IMR-90 (cell line): ENCODE data around the gene BRIP1. TPM values are rescaled to one million over a fixed set of nuclear protein-coding genes. Genes with fewer than 3 reads are reported as not detected.

Experiments
- ATAC-seq: fragments of 200-7000 bp; cut with Tn5 transposase; 2 replicates; pipeline ENCODE4 v1.9.1; 2020; ENCODE audit warnings: low read depth, mild to moderate bottlenecking, moderate library complexity
- BruUV-seq: library from RNA; stranded (reverse); fragments of 400-500 nt; replicated peaks from 2 replicates; lab custom pipeline; 2021; lab: Mats Ljungman, UMichigan
- CTCF ChIA-PET: fragments of 300-600 bp; formaldehyde crosslinking; extraction: SDS; loops from one replicate; lab custom pipeline; 2021; ENCODE audit warnings: antibody characterized with exemption; lab: Yijun Ruan, JAX
- POLR2A ChIA-PET: fragments of 300-600 bp; sonication (Branson Sonifier 250); formaldehyde crosslinking; loops from one replicate; lab custom pipeline; 2022; ENCODE audit warnings: antibody characterized with exemption; ENCODE audit not compliant: unreplicated experiment; lab: Charles Lee
- DNase-seq: peaks from one replicate; pipeline ENCODE4 v3.0.0; 2013
- H2AFZ ChIP-seq: replicated peaks from 2 replicates; pipeline ENCODE3; 2013; ENCODE audit warnings: low read length, mild to moderate bottlenecking; ENCODE audit not compliant: poor library complexity
- H2AK5ac ChIP-seq: 2 replicates; pipeline ENCODE4 v1.6.1; 2013; ENCODE audit warnings: low read depth, low read length, inconsistent platforms
- H2AK9ac ChIP-seq: replicated peaks from 2 replicates; pipeline ENCODE3; 2013; ENCODE audit warnings: mild to moderate bottlenecking, low read depth, low read length, moderate library complexity; ENCODE audit not compliant: poor library complexity
- H2BK120ac ChIP-seq: 2 replicates; pipeline ENCODE4 v1.6.1; 2013; ENCODE audit warnings: low read depth, low read length, inconsistent platforms
- H2BK15ac ChIP-seq: 3 replicates; pipeline ENCODE4 v1.6.1; 2013; ENCODE audit warnings: low read depth, low read length, inconsistent platforms
- H2BK20ac ChIP-seq: 2 replicates; pipeline ENCODE4 v1.6.1; 2013; ENCODE audit warnings: low read depth, mild to moderate bottlenecking, inconsistent platforms, low read length, moderate library complexity
- H2BK5ac ChIP-seq: 2 replicates; pipeline ENCODE4 v1.6.1; 2013; ENCODE audit warnings: mild to moderate bottlenecking, low read depth, low read length, inconsistent platforms; ENCODE audit not compliant: poor library complexity, severe bottlenecking
- H3K14ac ChIP-seq: replicated peaks from 2 replicates; pipeline ENCODE4 v1.6.1; 2013; ENCODE audit warnings: low read depth, low read length, inconsistent platforms
- H3K18ac ChIP-seq: 2 replicates; pipeline ENCODE4 v1.6.1; 2013; ENCODE audit warnings: low read depth, low read length, control low read depth
- H3K23ac ChIP-seq: 2 replicates; pipeline ENCODE4 v1.6.1; 2013; ENCODE audit warnings: low read depth, low read length, inconsistent platforms
- H3K27ac ChIP-seq: 2 replicates; pipeline ENCODE4 v1.5.1; 2013; ENCODE audit warnings: mild to moderate bottlenecking, control low read depth, low read length; ENCODE audit not compliant: insufficient read depth
- H3K27me3 ChIP-seq: 2 replicates; pipeline ENCODE4 v1.6.1; 2013; ENCODE audit warnings: low read length; ENCODE audit not compliant: control insufficient read depth, insufficient read depth
- H3K36me3 ChIP-seq: 2 replicates; pipeline ENCODE4 v1.6.1; 2013; ENCODE audit warnings: low read length, mixed read lengths; ENCODE audit not compliant: control insufficient read depth, insufficient read depth
- H3K4ac ChIP-seq: 2 replicates; pipeline ENCODE4 v1.6.1; 2013; ENCODE audit warnings: low read depth, low read length, inconsistent platforms
- H3K4me1 ChIP-seq: 2 replicates; pipeline ENCODE4 v1.6.1; 2013; ENCODE audit warnings: low read length, mixed read lengths; ENCODE audit not compliant: control insufficient read depth, insufficient read depth
- H3K4me2 ChIP-seq: 2 replicates; pipeline ENCODE4 v1.6.1; 2013; ENCODE audit warnings: low read depth, mild to moderate bottlenecking, control low read depth, low read length, moderate library complexity
- H3K4me3 ChIP-seq: 2 replicates; pipeline ENCODE4 v1.5.1; 2013; ENCODE audit warnings: low read depth, mild to moderate bottlenecking, control low read depth, low read length, moderate library complexity; ENCODE audit not compliant: insufficient read depth
- H3K56ac ChIP-seq: 2 replicates; pipeline ENCODE4 v1.6.1; 2013; ENCODE audit warnings: low read length, inconsistent platforms; ENCODE audit not compliant: insufficient read depth; ENCODE audit errors: extremely low read depth
- H3K79me1 ChIP-seq, 2 experiments: 2 replicates each; pipeline ENCODE4 v1.6.1; 2013; ENCODE audit warnings: low read length in 2 of 2, inconsistent platforms in 1 of 2, low read depth in 1 of 2
- H3K9ac ChIP-seq: 2 replicates; pipeline ENCODE4 v1.6.1; 2013; ENCODE audit warnings: low read depth, low read length, control low read depth
- H3K9me1 ChIP-seq: 2 replicates; pipeline ENCODE4 v1.6.1; 2013; ENCODE audit warnings: low read length, inconsistent platforms; ENCODE audit not compliant: insufficient read depth
- H3K9me3 ChIP-seq: 2 replicates; pipeline ENCODE4 v1.6.1; 2013; ENCODE audit warnings: low read length; ENCODE audit not compliant: control insufficient read depth, insufficient read depth
- H4K20me1 ChIP-seq: 2 replicates; pipeline ENCODE4 v1.6.1; 2013; ENCODE audit warnings: low read length, inconsistent platforms; ENCODE audit not compliant: insufficient read depth
- H4K5ac ChIP-seq: 2 replicates; pipeline ENCODE4 v1.6.1; 2013; ENCODE audit warnings: mild to moderate bottlenecking, low read depth, low read length, control low read depth
- H4K8ac ChIP-seq, 2 experiments: 2 replicates each; pipeline ENCODE4 v1.6.1; 2013; ENCODE audit warnings: low read depth in 2 of 2, low read length in 2 of 2, control low read depth in 1 of 2, inconsistent platforms in 1 of 2
- H4K91ac ChIP-seq: 2 replicates; pipeline ENCODE4 v1.6.1; 2013; ENCODE audit warnings: low read depth, low read length, inconsistent platforms; ENCODE audit not compliant: insufficient read depth
- RAD21 ChIP-seq: IDR thresholded peaks from 2 replicates; pipeline ENCODE4 v1.6.1; 2012; ENCODE audit warnings: low read length, improper control_type of control experiment
- SMC3 ChIP-seq: fragments of 150-350 bp; IDR thresholded peaks from 2 replicates; pipeline ENCODE4 v1.6.1; 2016; ENCODE audit warnings: low read depth, mild to moderate bottlenecking, antibody characterized with exemption, low read length, moderate library complexity
- WGBS, 2 experiments: methylation state at CpG; one replicate each; pipeline versions ENCODE4 v1.1.5 to v1.1.7; 2013; ENCODE audit warnings: missing lambda C conversion rate in 2 of 2; ENCODE audit not compliant: insufficient read length in 1 of 2; ENCODE audit errors: extremely low coverage in 2 of 2; 5-methylcytosine and 5-hydroxymethylcytosine counted together
- dilution Hi-C: fragments of 300-500 bp; cut with HindIII; formaldehyde crosslinking; loops from one replicate; pipeline ENCODE4 v1.14.3; 2018; ENCODE audit warnings: low sequenced_read_pairs; ENCODE audit not compliant: unreplicated experiment
- in situ Hi-C: fragments of 300-500 bp; cut with MboI; formaldehyde crosslinking; loops from 3 replicates; pipeline ENCODE4 v1.14.3; 2019; ENCODE audit warnings: low sequenced_read_pairs, inconsistent platforms, mixed read lengths
- intact Hi-C: fragments of 100-400 bp; cut with micrococcal nuclease; formaldehyde crosslinking; loops from 2 replicates; pipeline ENCODE4 v1.10.0; 2022
- polyA plus RNA-seq, 3 experiments: library from polyadenylated mRNA; depleted of rRNA; stranded (reverse); fragments of >200 nt; gene quantifications; 2 replicates each; pipeline ENCODE4 v1.2.3, GENCODE V29; 2012; ENCODE audit warnings: low replicate concordance in 1 of 3
- total RNA-seq: library from RNA; depleted of rRNA; stranded (reverse); fragments of >200 nt; gene quantifications from 2 replicates; pipeline ENCODE4 v1.2.3, GENCODE V29; 2012
- TF ChIP-seq, protein P1 (sequence below): fragments of 150-350 bp; IDR thresholded peaks from 2 replicates; pipeline ENCODE4 v1.6.1; 2017; ENCODE audit warnings: mild to moderate bottlenecking, antibody characterized with exemption, low read length, low read depth

The BRIP1 gene
- total and polyA plus RNA-seq, 2 of the 4 experiments (the other 2 are of a cell fraction), result 6.1 to 19.7 TPM

DNA sequence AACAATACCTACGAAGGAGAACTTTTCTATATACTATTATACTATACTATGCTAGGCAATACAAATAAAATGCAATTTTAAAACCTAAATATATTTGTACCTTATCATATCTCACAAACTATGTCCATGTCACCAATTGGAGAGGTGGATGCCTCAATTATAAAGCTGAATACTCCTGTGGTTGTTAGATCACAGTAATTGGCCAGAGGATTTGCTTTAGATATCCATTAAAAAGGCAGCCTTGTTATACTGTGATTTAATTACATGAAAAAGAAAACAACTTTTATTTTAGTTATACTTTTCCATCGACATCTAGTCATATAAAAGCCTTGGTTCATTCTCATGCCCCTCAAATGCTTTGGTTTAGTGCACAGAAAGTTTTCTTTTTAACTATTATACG lies 129.3 kb downstream of the BRIP1 start:
- Histone ChIP-seq H3K27me3 (no peaks in the 10 kb centered on the region), H3K9me1 (no peaks in the 10 kb centered on the region), H2AK5ac (no peak overlapping the region), H3K4me1 (no peaks in the 10 kb centered on the region), H3K23ac (no peak overlapping the region), H3K4ac (no peak overlapping the region), H3K79me1 (peaks cover 0 to 4% of the 10 kb centered on the region in 2 experiments; a peak in 3 of 4 replicates), H2BK120ac (no peak overlapping the region), H2BK20ac (no peak overlapping the region), H3K56ac (no peak overlapping the region), H3K4me3 (no peak overlapping the region), H3K4me2 (no peak overlapping the region), H4K20me1 (no peaks in the 10 kb centered on the region), H3K9me3 (peaks cover 4% of the 10 kb centered on the region; the same call in 1 of the 2 replicates), H4K8ac (no peak overlapping the region), H2BK15ac (no peak overlapping the region), H2AFZ (no peak overlapping the region), H3K36me3 (peaks cover 3% of the 10 kb centered on the region; the same call in 1 of the 2 replicates), H4K91ac (no peak overlapping the region), H4K5ac (no peak overlapping the region), H3K14ac (no peak overlapping the region), H3K9ac (no peak overlapping the region), H3K18ac (no peak overlapping the region), H3K27ac (no peak overlapping the region), H2BK5ac (no peak overlapping the region), H2AK9ac (no peak overlapping the region)
- CTCF ChIA-PET, result no interaction called here
- ATAC-seq, result no peak
- DNase-seq, result no peak
- TF ChIP-seq RAD21, result no peak
- TF ChIP-seq, protein P1, sequence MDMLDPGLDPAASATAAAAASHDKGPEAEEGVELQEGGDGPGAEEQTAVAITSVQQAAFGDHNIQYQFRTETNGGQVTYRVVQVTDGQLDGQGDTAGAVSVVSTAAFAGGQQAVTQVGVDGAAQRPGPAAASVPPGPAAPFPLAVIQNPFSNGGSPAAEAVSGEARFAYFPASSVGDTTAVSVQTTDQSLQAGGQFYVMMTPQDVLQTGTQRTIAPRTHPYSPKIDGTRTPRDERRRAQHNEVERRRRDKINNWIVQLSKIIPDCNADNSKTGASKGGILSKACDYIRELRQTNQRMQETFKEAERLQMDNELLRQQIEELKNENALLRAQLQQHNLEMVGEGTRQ, result no peak
- no peak for TF ChIP-seq SMC3
- in situ Hi-C loops (no loop called here), intact Hi-C loops (no loop called here), dilution Hi-C loops (no loop called here)
- WGBS, 2 experiments, result no CpG with 5 or more reads among the region's 3 CpGs
- POLR2A ChIA-PET, result interaction anchor here (0.5 kb wide), 1 partner anchor 331 kb away, joined by 3 read pairs; no protein-coding TSS in a partner anchor
- no TSS peak for BruUV-seq
